ENCODE results near the gene KRT26. TPM values are rescaled to one million over a fixed set of nuclear protein-coding genes. Genes with fewer than 3 reads are reported as not detected.
"Not testable (repeated sequence)": the region's sequence is repeated elsewhere in the genome, so short reads cannot be mapped to it uniquely, and the experiment has no call there.

KRT26 gene
- total RNA-seq, 1 experiment from 2014 or later: not detected

GRCh38 chr17:40795019-40795667, 23.1 kb upstream of the KRT26 start:
- DNase-seq (ENCODE audit: low read depth): no peak

GRCh38 chr17:40794466-40794865, 22.5 kb upstream of the KRT26 start:
- DNase-seq (ENCODE audit: low read depth): no peak

GRCh38 chr17:40793832-40794231, 21.8 kb upstream of the KRT26 start:
- DNase-seq (ENCODE audit: low read depth): no peak

- peak; percentile 6 for DNase-seq (ENCODE audit: low read depth)
Measured at GRCh38 chr17:40791787-40792436, 19.9 kb upstream of the KRT26 start.

GRCh38 chr17:40791111-40791510, 19.1 kb upstream of the KRT26 start:
- no peak for DNase-seq (ENCODE audit: low read depth)

- no peak for DNase-seq (ENCODE audit: low read depth)
Measured at GRCh38 chr17:40782450-40782849, 10.4 kb upstream of the KRT26 start, which contains the start of gene KRT27. Gene KRT27, minus strand, starts transcription at chr17:40782550. Its CDS starts 57 bp downstream, at chr17:40782493.

GRCh38 chr17:40779181-40779909, 7.3 kb upstream of the KRT26 start:
- no peak for DNase-seq (ENCODE audit: low read depth)

- no peak for DNase-seq (ENCODE audit: low read depth)
Measured at GRCh38 chr17:40778461-40778860, 6.5 kb upstream of the KRT26 start.

GRCh38 chr17:40777971-40778370, 6.0 kb upstream of the KRT26 start:
- no peak for DNase-seq (ENCODE audit: low read depth)

- no peak for DNase-seq (ENCODE audit: low read depth)
Measured at GRCh38 chr17:40777459-40777858, 5.5 kb upstream of the KRT26 start.

- no peak for DNase-seq (ENCODE audit: low read depth)
Measured at GRCh38 chr17:40775945-40776344, 3.9 kb upstream of the KRT26 start.

GRCh38 chr17:40765657-40766056, 6.3 kb downstream of the KRT26 start:
- no peak for DNase-seq (ENCODE audit: low read depth)

GRCh38 chr17:40763752-40764151, 8.2 kb downstream of the KRT26 start:
- no peak for DNase-seq (ENCODE audit: low read depth)

GRCh38 chr17:40760105-40761016, 11.6 kb downstream of the KRT26 start:
- no peak for DNase-seq (ENCODE audit: low read depth)

GRCh38 chr17:40755231-40755630, 16.8 kb downstream of the KRT26 start, which contains the start of gene KRT25:
Gene KRT25, minus strand, starts transcription at chr17:40755331. Its CDS starts 60 bp downstream, at chr17:40755271.
- no peak for DNase-seq (ENCODE audit: low read depth)

GRCh38 chr17:40753804-40754203, 18.2 kb downstream of the KRT26 start:
- DNase-seq (ENCODE audit: low read depth): no peak

GRCh38 chr17:40751065-40751464, 20.9 kb downstream of the KRT26 start:
- no peak for DNase-seq (ENCODE audit: low read depth)

- no peak for DNase-seq (ENCODE audit: low read depth)
Measured at GRCh38 chr17:40750391-40750790, 21.6 kb downstream of the KRT26 start.

- not testable (repeated sequence) for DNase-seq (ENCODE audit: low read depth)
Measured at GRCh38 chr17:40748666-40749065, 23.3 kb downstream of the KRT26 start.

GRCh38 chr17:40738553-40738952, 33.4 kb downstream of the KRT26 start:
- DNase-seq (ENCODE audit: low read depth): no peak

GRCh38 chr17:40735016-40735415, 37.0 kb downstream of the KRT26 start:
- DNase-seq (ENCODE audit: low read depth): no peak
